Uterus (tissue), 2 donors: ENCODE measurements around the gene VWA1.

Experiments
- CTCF ChIP-seq, 4 experiments: fragments of 200-600 bp in 2 of 4; fragments of 450-650 bp in 2 of 4; sonication (generic) in 2 of 4; IDR thresholded peaks; one replicate each; pipeline ENCODE4 v1.5.1; 2016 to 2019; ENCODE audit warnings: antibody characterized with exemption in 4 of 4, mild to moderate bottlenecking in 2 of 4, moderate library complexity in 1 of 4
- POLR2A ChIP-seq, 2 donors: fragments of 450-650 bp; IDR thresholded peaks; one replicate each; pipeline ENCODE4 v1.6.1; 2016; ENCODE audit warnings: antibody characterized with exemption in 2 of 2, mild to moderate bottlenecking in 1 of 2, moderate library complexity in 1 of 2

DNA sequence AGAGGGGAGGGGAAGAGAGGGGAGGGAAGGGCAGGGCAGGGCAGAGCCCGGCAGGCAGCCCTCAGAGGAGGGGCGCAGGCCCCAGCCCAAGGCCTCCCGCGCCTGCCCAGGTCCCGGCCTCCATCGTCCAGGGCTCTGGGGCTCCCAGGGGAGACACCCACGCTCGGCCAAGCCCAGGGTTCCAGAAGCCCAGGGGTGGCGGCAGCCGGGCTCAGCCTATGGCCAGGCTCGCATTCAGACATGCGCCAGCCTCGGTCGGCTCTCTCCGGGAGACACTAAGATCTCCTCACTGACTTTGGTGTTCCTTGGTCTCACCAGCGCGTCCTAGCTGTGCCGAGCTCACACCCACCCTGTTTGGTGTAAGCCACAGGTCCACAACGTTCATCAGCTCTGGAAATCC lies 7.3 kb upstream of the VWA1 start:
- TF ChIP-seq CTCF (IDR thresholded peaks at IDR 0.05) (no peak), POLR2A (IDR thresholded peaks at IDR 0.05) (no peak)
